IPS-20b (cell line): ENCODE data around the gene MMADHC.

ENCODE experiments used
- H3K27ac ChIP-seq: one replicate; pipeline ENCODE4 v1.5.1; 2013; ENCODE audit warnings: low read length
- H3K27me3 ChIP-seq: 2 replicates; pipeline ENCODE4 v1.6.1; 2013; ENCODE audit warnings: mild to moderate bottlenecking, low read length, inconsistent platforms; ENCODE audit not compliant: insufficient read depth
- H3K36me3 ChIP-seq: 2 replicates; pipeline ENCODE4 v1.6.1; 2013; ENCODE audit warnings: low read depth, mild to moderate bottlenecking, inconsistent platforms, low read length, moderate library complexity; ENCODE audit not compliant: insufficient read depth
- H3K4me1 ChIP-seq: 2 replicates; pipeline ENCODE4 v1.6.1; 2013; ENCODE audit warnings: mild to moderate bottlenecking, control low read depth, inconsistent platforms, low read length, moderate library complexity; ENCODE audit not compliant: insufficient read depth
- H3K4me3 ChIP-seq: 2 replicates; pipeline ENCODE4 v1.5.1; 2013; ENCODE audit warnings: mild to moderate bottlenecking, low read length, inconsistent platforms
- H3K9ac ChIP-seq: 2 replicates; pipeline ENCODE4 v1.6.1; 2013; ENCODE audit warnings: low read depth, mild to moderate bottlenecking, inconsistent platforms, low read length, moderate library complexity
- H3K9me3 ChIP-seq: 2 replicates; pipeline ENCODE4 v1.6.1; 2013; ENCODE audit warnings: mild to moderate bottlenecking, low read depth, low read length, inconsistent platforms; ENCODE audit not compliant: insufficient read depth

MMADHC gene

DNA sequence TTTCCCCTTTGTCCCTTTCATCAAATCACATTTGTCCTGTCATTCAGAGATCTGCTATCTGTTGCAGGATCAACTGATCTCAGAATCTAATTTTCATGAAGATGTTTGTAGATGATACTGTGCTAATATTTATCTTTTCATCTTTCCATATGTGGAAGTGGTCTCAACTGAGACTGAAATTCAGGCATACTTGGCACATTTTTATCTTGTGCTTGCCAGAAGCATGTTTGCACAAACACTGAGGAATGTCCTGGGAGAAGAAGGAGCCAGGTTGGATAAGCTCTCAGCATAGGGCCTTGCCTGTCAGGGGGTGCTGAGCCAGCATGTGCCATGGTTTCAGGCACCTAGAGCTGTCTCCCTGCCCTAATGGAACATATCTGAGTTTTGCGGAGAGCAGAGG is 24.5 kb upstream of the MMADHC start:
- Histone ChIP-seq H3K4me3 (no peak overlapping the region), H3K9me3 (no peaks in the 10 kb centered on the region), H3K27me3 (no peaks in the 10 kb centered on the region), H3K36me3 (no peaks in the 10 kb centered on the region), H3K4me1 (no peaks in the 10 kb centered on the region), H3K27ac (no peak overlapping the region), H3K9ac (no peak overlapping the region)

DNA sequence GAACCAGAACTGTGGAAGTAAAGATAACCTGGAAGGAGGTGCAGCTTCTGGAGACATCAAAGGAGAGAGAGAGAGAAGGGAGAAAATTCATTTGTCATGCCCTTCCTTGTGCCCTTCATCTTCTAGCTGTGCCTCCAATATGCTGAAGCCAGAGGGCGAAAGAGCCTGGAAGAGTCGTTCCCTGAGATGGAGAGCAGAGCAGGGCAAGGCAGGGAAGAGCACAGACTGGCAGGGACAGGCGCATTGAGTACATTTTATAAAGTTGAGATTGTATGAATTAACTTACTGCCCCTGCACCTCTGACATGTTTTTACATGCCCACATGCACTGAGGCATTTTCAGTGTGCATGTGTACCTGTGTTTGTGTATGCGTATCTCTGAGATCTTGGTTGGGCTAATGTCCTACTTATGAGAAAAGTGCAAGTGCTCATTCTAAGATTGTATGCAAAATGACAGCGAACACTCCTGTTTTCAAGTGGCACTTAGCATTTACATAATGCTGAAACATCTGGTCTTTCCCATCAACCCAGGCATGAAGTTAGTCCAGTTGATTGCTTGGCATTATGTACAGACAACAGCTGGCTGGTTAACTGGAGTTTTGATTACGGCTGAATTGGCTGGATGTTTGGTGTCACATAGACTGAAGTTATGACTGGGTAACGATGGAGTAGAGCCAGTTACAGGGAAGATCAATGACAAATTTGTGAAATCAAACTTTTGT is 23.7 kb upstream of the MMADHC start:
- H3K9ac ChIP-seq = no peak overlapping the region
- H3K27ac ChIP-seq = no peak overlapping the region
- no peaks in the 10 kb centered on the region for H3K36me3 ChIP-seq
- no peak overlapping the region for H3K4me3 ChIP-seq
- no peaks in the 10 kb centered on the region for H3K27me3 ChIP-seq
- H3K9me3 ChIP-seq = no peaks in the 10 kb centered on the region
- H3K4me1 ChIP-seq = no peaks in the 10 kb centered on the region

DNA sequence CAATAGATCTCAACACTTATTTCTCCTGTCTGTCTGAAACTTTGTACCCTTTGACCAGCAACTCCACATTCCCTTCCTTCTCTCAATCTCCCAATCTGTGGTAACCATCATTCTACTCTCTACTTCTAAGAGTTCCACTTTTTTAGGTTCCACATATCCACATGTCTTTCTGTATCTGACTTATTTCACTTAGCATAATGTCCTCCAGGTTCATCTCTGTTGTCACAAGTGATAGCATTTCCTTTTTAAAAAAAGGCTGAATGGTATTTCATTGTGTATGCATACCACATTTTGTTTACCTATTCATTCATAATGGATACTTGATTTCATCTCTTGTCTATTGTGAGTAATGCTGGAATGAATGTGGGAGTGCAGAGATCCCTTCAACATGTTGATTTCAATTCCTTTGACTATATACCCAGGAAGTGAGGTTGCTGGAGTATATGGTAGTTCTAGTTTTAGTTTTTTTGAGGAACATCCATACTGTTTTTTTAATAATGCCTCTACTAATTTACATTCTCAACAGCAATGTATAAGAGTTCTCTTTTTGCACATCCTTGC is 18.8 kb upstream of the MMADHC start:
- Histone ChIP-seq H3K27ac (no peak overlapping the region), H3K36me3 (no peaks in the 10 kb centered on the region), H3K9me3 (peaks cover 4% of the 10 kb centered on the region; the same call in 1 of the 2 replicates), H3K27me3 (no peaks in the 10 kb centered on the region), H3K4me1 (no peaks in the 10 kb centered on the region), H3K9ac (no peak overlapping the region), H3K4me3 (no peak overlapping the region)

DNA sequence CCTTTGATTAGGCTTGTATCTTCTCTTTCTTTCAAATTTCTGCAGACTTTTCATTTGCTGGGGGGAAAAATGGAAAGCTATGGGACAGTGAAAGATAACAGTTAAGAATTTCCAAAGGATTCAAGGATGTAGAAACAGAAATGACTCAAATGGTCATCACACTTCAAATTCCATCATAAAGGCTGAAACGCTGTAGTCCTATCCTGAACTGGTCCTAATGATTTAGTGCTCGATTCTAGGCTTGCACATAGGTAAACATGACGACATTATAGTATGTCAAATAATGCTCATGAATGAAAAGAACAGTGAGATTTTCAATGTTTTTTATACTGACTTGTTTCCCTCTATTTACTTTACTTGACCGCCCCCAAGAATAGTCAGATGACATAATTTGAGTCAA is 15.7 kb upstream of the MMADHC start:
- H3K4me1 ChIP-seq = no peaks in the 10 kb centered on the region
- H3K27me3 ChIP-seq = no peaks in the 10 kb centered on the region
- no peak overlapping the region for H3K9ac ChIP-seq
- no peaks in the 10 kb centered on the region for H3K36me3 ChIP-seq
- no peak overlapping the region for H3K27ac ChIP-seq
- H3K4me3 ChIP-seq = no peak overlapping the region
- H3K9me3 ChIP-seq = peaks cover 11% of the 10 kb centered on the region; the same call in 1 of the 2 replicates

DNA sequence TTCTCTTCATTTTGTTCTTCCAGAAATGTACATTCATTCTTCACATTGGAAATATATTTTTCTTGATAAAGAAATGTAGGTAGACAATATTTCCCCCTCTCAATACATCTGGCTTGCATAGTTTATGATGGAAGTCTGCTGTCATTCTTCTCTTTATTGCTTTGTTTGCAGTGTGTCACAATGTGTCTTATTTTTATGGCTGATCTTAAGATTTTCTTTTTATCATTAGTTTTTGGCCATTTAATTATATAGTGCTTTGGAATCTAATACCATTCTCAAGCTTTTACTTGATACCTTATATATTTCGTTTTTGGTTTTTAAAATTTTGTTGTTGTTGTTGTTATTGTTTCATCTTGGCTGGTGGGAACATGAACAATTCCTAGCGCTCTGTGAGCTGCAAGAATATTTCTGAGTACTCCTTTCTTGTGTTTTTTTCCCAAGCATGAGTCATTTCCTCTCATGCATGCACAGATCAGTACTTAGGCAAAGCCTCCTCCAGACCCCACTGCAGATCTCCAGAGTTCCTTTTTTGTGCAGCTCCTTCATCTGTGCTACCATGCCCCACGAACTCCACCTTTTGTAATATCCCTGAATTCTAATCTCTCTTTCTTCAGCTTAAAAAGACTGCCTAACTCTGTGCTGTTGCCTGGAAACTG is 13.7 kb upstream of the MMADHC start:
- no peaks in the 10 kb centered on the region for H3K27me3 ChIP-seq
- H3K4me3 ChIP-seq = no peak overlapping the region
- H3K9ac ChIP-seq = no peak overlapping the region
- no peaks in the 10 kb centered on the region for H3K36me3 ChIP-seq
- H3K27ac ChIP-seq = no peak overlapping the region
- H3K4me1 ChIP-seq = no peaks in the 10 kb centered on the region
- H3K9me3 ChIP-seq = peaks cover 11% of the 10 kb centered on the region; the same call in 1 of the 2 replicates

DNA sequence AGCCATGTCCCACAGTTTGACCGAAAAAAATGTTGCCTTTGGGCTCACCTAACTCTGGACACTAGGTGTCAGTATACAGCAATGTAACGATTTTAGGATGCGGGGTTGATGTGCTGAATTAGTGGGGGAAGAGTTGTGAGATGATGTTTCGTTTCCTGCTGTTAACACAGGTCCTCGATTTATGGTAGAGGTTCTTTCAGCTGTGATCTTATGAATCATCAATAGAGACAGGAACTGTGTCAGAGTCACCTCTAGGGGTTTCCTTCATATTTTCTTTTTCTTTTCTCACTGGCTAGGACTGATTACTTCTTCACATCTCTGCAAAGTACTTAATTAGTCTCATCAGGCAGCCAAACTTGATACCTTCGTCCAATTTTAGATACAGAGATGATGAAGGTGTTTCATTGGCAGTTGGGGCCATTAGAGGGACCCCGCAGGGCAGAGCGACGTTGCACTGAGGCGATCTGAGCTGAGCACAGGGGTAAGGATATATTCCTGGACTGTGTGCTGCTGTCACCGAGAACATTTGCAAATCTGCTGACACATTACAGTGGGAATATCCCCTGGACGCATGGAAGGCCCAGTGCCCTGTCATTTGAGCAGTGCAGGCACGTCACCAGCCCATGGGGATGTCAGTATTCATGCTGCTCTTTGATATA is 10.2 kb upstream of the MMADHC start:
- H3K4me3 ChIP-seq = no peak overlapping the region
- H3K9ac ChIP-seq = no peak overlapping the region
- H3K27ac ChIP-seq = no peak overlapping the region
- no peaks in the 10 kb centered on the region for H3K27me3 ChIP-seq
- H3K9me3 ChIP-seq = peaks cover 11% of the 10 kb centered on the region; the same call in 1 of the 2 replicates
- H3K36me3 ChIP-seq = no peaks in the 10 kb centered on the region
- peaks cover 4% of the 10 kb centered on the region; the same call in 1 of the 2 replicates for H3K4me1 ChIP-seq

DNA sequence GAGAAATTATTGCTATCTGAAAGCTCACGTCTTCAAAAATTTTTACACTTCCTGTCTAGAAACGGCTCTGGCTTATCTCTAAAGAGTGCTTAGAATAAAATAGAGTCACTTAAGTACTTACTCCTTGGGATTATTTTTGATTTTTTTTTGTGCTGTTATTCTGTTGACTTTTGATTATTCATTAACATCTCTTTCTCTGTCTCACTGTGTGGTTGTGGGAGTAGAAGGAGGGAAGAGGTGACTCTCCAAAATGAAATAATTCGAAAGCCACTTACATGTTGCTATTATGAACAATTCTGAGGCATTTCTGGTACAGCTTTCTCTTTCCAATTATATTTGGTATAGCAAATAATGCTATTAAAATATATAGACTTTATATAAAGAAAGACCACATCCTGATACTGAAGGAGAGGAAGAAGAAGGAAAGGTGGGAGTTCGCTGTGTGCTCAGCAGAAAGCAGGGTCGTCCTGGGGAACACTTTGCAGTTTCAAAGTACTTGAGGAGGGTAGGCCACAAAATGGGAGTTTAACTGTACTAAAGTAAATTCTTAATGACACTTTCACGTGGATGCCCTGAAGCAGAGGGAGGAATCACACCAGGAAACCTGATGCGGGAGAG is 9.6 kb upstream of the MMADHC start:
- Histone ChIP-seq H3K4me1 (peaks cover 4% of the 10 kb centered on the region; the same call in 1 of the 2 replicates), H3K4me3 (no peak overlapping the region), H3K27ac (no peak overlapping the region), H3K9me3 (peaks cover 11% of the 10 kb centered on the region; the same call in 1 of the 2 replicates), H3K9ac (no peak overlapping the region), H3K27me3 (no peaks in the 10 kb centered on the region), H3K36me3 (no peaks in the 10 kb centered on the region)

DNA sequence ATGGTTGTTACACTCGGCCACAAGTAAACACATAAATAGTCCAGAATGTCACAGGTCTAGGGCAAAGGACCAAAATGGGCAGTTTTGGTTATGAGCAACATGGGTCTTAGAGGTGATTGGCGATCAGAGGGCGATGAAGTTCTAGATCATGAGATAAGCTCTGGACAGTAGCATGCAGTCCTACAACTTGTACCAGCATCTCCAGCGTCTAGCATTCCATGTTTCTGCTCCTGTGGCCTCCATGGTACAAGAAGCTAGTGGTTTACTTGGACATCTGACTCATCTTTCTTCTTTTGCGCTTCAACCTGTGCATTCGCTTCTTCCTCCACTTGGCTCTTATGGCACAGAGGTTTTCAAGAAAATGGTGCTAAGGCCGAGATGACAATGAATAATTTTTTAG is 8.9 kb upstream of the MMADHC start:
- Histone ChIP-seq H3K4me1 (peaks cover 4% of the 10 kb centered on the region; the same call in 1 of the 2 replicates), H3K9me3 (peaks cover 8% of the 10 kb centered on the region; the same call in 1 of the 2 replicates), H3K9ac (no peak overlapping the region), H3K36me3 (no peaks in the 10 kb centered on the region), H3K4me3 (no peak overlapping the region), H3K27me3 (no peaks in the 10 kb centered on the region), H3K27ac (no peak overlapping the region)

DNA sequence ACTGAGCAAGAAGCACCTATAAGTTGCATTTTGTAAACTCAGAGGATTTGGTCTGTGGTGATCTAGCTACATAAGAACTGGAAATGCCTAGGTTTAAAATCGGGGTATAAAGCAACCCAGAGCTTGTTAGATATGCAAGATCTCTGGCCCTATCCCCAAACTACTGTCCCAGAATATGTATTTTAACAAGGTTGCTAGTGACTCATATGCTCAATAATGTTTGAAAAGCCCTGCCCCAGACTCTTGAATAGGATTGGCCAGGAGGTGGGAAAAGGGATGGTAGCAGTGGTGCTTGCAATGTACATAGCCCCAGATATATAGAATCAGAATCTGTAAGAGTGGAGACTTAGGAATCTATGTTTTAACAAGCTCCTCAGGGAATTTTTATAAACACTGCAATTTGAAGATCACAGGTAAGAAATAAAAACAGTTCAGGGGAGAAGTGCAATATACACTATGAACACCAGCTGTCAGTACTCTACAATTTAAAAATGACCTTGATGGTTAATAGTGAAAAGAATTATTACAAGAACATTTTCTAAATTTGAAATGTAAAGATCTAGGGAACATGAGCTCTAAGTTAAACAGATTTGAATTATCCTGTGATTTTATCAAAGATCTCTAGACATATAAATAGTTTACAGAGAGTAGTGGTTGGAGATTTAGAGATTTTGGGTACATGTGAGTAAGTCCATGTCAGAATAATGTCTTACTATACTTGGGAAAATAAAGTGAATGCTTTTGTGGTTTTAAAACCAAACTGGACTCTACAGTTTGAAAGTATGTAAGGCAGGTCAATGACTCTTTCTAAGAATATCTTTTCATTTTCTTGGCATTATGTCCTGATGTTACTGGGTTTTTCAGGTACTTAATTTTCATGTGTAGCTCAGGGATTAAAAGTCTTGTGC is 7.7 kb upstream of the MMADHC start:
- Histone ChIP-seq H3K4me1 (peaks cover 4% of the 10 kb centered on the region; the same call in 1 of the 2 replicates), H3K9me3 (no peaks in the 10 kb centered on the region), H3K27ac (no peak overlapping the region), H3K9ac (no peak overlapping the region), H3K27me3 (no peaks in the 10 kb centered on the region), H3K4me3 (no peak overlapping the region), H3K36me3 (no peaks in the 10 kb centered on the region)

DNA sequence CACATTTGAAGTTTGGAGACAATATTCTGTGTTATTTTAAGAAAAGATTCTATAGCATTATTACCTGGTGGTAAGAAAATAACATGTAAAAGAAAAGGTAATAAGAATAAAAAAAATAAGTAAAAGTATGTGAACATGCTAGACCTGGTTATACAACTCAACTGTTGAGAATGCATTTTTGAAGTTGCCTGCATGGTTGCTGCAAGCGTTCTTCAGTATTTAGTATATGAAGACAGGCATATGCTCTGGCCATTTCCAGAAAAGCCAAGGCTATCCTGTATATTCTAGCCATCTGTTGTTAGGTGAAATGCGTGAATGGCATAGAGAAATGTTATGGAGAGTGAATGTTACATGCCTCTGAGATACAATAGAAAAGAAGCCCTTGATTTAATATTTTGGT is 6.8 kb upstream of the MMADHC start:
- H3K4me3 ChIP-seq = no peak overlapping the region
- H3K27me3 ChIP-seq = no peaks in the 10 kb centered on the region
- H3K9me3 ChIP-seq = no peaks in the 10 kb centered on the region
- no peak overlapping the region for H3K27ac ChIP-seq
- H3K9ac ChIP-seq = no peak overlapping the region
- H3K36me3 ChIP-seq = no peaks in the 10 kb centered on the region
- H3K4me1 ChIP-seq = peaks cover 4% of the 10 kb centered on the region; the same call in 1 of the 2 replicates
